Uterus (tissue), 4 donors: Measurements from ENCODE around the gene ATP9B. TPM values are rescaled to one million over a fixed set of nuclear protein-coding genes. Genes with fewer than 3 reads are reported as not detected.

Experiments used
- DNase-seq, 2 donors: peaks; one replicate each; pipeline ENCODE4 v3.0.0-alpha.2; 2019 to 2020
- H3K27ac ChIP-seq, 2 donors: fragments of 200-600 bp; sonication (generic); 1 replicate in 1 of 2; 2 replicates in 1 of 2; pipeline ENCODE4 v1.5.1; 2016 to 2018
- H3K27me3 ChIP-seq, 2 donors: fragments of 200-600 bp; sonication (generic); one replicate each; pipeline ENCODE4 v1.5.1; 2018 to 2019; ENCODE audit warnings: control low read depth in 1 of 2
- H3K36me3 ChIP-seq, 2 donors: fragments of 200-600 bp; sonication (generic); one replicate each; pipeline ENCODE4 v1.5.1; 2019; ENCODE audit warnings: control low read depth in 1 of 2
- H3K4me1 ChIP-seq, 2 donors: fragments of 200-600 bp; sonication (generic); one replicate each; pipeline ENCODE4 v1.5.1; 2018 to 2019; ENCODE audit warnings: control low read depth in 1 of 2
- H3K4me3 ChIP-seq, 2 donors: fragments of 200-600 bp; sonication (generic); 1 replicate in 1 of 2; 2 replicates in 1 of 2; pipeline ENCODE4 v1.5.1; 2018 to 2019; ENCODE audit warnings: mild to moderate bottlenecking in 1 of 2
- H3K9me3 ChIP-seq, 2 donors: fragments of 200-600 bp; sonication (generic); one replicate each; pipeline ENCODE4 v1.5.1; 2019; ENCODE audit warnings: control low read depth in 1 of 2
- CTCF ChIP-seq, 4 experiments: fragments of 200-600 bp in 2 of 4; fragments of 450-650 bp in 2 of 4; sonication (generic) in 2 of 4; IDR thresholded peaks; one replicate each; pipeline ENCODE4 v1.5.1; 2016 to 2019; ENCODE audit warnings: antibody characterized with exemption in 4 of 4, mild to moderate bottlenecking in 2 of 4, moderate library complexity in 1 of 4
- POLR2A ChIP-seq, 2 donors: fragments of 450-650 bp; IDR thresholded peaks; one replicate each; pipeline ENCODE4 v1.6.1; 2016; ENCODE audit warnings: antibody characterized with exemption in 2 of 2, mild to moderate bottlenecking in 1 of 2, moderate library complexity in 1 of 2
- intact Hi-C: fragments of 100-400 bp; cut with DNase I; formaldehyde crosslinking; loops from one replicate; pipeline ENCODE4 v1.15.1; 2023; ENCODE audit warnings: low total_unique reads
- total RNA-seq, 4 donors: library from RNA; depleted of rRNA in 3 of 4; stranded (reverse); fragments of >200 nt in 3 of 4; gene quantifications; one replicate each; pipeline versions ENCODE4 v1.1.0 to v1.2.4, GENCODE V29; 2014 to 2023
- donor health status: DM: yes; HTN: yes; CAD: no.

ATP9B gene
- total RNA-seq, 4 donors from 2014 or later: 18.2 to 111 (median 70.3) TPM

DNA sequence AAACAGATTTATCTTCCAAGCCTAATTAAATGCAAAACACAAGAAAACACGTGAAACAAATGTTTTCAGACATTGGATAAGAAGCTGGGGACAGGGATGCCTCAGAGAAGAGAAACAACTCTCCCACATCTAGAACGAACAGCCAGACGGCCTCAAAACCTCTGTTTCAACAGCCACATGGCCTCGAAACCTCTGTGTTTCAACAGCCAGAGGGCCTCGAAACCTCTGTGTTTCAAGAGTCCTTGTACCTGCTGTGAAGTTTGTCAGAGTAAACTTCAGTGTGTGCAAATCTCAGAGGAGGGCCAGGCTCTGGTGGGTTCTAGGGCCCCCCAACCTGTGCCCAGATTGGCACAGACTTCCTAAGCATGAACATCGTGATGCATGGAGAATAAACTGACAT lies 283.2 kb downstream of the ATP9B start:
- DNase-seq: no peak
- no peaks in the 10 kb centered on the region for H3K9me3 ChIP-seq
- H3K27ac ChIP-seq: no peak overlapping the region
- no peaks in the 10 kb centered on the region for H3K4me1 ChIP-seq
- no peaks in the 10 kb centered on the region for H3K27me3 ChIP-seq
- no peaks in the 10 kb centered on the region for H3K36me3 ChIP-seq
- TF ChIP-seq CTCF (IDR thresholded peaks at IDR 0.05) (no peak), POLR2A (IDR thresholded peaks at IDR 0.05) (no peak)
- intact Hi-C loops: no loop called here
- no peak overlapping the region for H3K4me3 ChIP-seq

GRCh38 chr18:79353267-79353666 lies 284.1 kb downstream of the ATP9B start:
- Histone ChIP-seq H3K27me3 (no peaks in the 10 kb centered on the region), H3K27ac (no peak overlapping the region), H3K4me1 (no peaks in the 10 kb centered on the region), H3K4me3 (no peak overlapping the region), H3K9me3 (no peaks in the 10 kb centered on the region), H3K36me3 (no peaks in the 10 kb centered on the region)
- intact Hi-C loops: no loop called here
- no peak for DNase-seq
- TF ChIP-seq CTCF (IDR thresholded peaks at IDR 0.05) (no peak), POLR2A (IDR thresholded peaks at IDR 0.05) (no peak)

DNA sequence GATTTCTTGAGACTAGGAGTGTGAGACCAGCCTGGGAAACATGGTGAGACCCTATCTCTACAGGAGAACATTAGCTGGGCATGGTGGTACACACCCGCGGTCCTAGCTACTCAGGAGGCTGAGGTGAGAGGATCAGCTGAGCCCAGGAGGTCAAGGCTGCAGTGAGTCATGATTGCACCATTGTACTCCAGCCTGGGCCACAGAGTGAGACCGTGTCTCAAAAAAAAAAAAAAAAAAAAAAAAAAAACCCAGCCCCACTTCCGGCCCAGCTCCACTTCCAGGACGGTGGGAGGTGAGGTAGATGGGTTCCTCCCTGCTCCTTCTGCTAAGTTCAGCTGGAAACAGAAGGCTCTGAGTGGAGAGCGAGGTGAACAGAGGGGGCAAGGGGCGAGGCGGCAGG lies 285.2 kb downstream of the ATP9B start:
- TF ChIP-seq CTCF (IDR thresholded peaks at IDR 0.05) (no peak), POLR2A (IDR thresholded peaks at IDR 0.05) (no peak)
- Histone ChIP-seq H3K9me3 (no peaks in the 10 kb centered on the region), H3K4me3 (no peak overlapping the region), H3K36me3 (no peaks in the 10 kb centered on the region), H3K4me1 (no peaks in the 10 kb centered on the region), H3K27me3 (no peaks in the 10 kb centered on the region), H3K27ac (no peak overlapping the region)
- intact Hi-C loops: no loop called here
- no peak for DNase-seq

DNA sequence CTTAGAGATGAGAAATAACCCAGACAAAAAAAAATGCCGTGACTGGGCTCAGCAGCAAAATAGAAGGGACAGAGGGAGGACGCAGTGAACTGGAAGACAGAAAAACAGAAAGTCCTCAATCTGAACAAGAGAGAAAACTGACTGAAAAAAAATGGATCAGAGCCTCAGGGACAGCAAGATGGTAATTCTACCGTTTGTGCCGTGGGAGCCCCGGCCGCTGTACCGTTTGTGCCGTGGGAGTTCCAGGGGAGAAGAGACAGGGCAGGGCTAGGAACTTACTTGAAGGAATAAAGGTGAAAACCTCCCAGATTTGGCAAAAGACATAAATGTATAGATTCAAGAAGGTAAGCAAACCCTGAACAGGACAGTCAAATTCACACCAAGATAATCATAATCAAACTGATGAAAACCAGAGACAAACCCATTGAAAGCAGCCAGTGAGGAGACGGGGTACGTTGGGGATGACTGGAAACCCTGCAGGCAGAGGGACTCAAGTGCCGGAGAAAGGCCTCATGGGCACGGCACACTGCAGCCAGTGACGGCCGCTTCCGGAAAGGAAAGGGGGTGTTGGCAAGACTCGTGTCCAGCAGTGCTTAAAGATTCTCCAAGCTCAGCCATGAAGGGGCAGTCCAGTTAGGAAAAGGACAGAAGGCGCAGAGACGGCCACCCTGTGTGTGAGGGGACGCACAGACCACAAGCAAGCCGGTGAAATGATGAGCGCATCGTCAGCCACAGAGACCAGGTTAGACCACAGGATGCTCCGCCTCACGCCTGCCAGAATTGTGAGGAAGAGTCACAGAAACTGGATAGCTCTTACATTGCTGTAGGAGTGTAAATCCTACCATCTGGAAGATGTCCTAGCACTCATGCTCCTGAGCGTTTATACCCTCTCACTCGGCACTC lies 286.5 kb downstream of the ATP9B start:
- H3K27me3 ChIP-seq: no peaks in the 10 kb centered on the region
- H3K4me3 ChIP-seq: no peak overlapping the region
- H3K36me3 ChIP-seq: no peaks in the 10 kb centered on the region
- no peaks in the 10 kb centered on the region for H3K9me3 ChIP-seq
- H3K4me1 ChIP-seq: no peaks in the 10 kb centered on the region
- intact Hi-C loops: no loop called here
- no peak overlapping the region for H3K27ac ChIP-seq
- DNase-seq: no peak
- no peak for TF ChIP-seq CTCF (IDR thresholded peaks at IDR 0.05)
- no peak for TF ChIP-seq POLR2A (IDR thresholded peaks at IDR 0.05)

DNA sequence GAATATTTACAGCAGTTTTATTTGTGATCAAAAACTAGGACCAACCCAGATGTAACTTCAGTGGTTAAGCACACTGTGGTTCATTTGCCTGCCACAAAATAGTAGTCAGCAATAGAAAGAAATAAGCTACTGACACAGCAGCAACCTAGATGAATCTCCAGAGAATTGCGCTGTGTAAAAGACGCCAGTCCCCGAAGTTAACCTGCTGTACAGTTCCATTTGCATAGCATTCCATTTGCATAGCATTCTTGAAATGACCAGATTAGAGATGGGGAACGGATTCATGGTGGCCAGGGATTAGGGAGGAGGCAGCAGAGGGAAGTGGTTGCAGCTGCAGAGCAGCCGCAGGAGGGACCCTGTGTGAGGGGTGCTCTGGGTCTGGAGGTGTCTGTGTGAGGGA lies 287.2 kb downstream of the ATP9B start:
- TF ChIP-seq CTCF (IDR thresholded peaks at IDR 0.05) (no peak), POLR2A (IDR thresholded peaks at IDR 0.05) (no peak)
- no peaks in the 10 kb centered on the region for H3K27me3 ChIP-seq
- H3K36me3 ChIP-seq: no peaks in the 10 kb centered on the region
- no peak overlapping the region for H3K27ac ChIP-seq
- no peaks in the 10 kb centered on the region for H3K4me1 ChIP-seq
- intact Hi-C loops: no loop called here
- no peak overlapping the region for H3K4me3 ChIP-seq
- no peak for DNase-seq
- no peaks in the 10 kb centered on the region for H3K9me3 ChIP-seq
